ENCODE data around the gene SLC44A2.

- TF ChIP-seq, protein P1, sequence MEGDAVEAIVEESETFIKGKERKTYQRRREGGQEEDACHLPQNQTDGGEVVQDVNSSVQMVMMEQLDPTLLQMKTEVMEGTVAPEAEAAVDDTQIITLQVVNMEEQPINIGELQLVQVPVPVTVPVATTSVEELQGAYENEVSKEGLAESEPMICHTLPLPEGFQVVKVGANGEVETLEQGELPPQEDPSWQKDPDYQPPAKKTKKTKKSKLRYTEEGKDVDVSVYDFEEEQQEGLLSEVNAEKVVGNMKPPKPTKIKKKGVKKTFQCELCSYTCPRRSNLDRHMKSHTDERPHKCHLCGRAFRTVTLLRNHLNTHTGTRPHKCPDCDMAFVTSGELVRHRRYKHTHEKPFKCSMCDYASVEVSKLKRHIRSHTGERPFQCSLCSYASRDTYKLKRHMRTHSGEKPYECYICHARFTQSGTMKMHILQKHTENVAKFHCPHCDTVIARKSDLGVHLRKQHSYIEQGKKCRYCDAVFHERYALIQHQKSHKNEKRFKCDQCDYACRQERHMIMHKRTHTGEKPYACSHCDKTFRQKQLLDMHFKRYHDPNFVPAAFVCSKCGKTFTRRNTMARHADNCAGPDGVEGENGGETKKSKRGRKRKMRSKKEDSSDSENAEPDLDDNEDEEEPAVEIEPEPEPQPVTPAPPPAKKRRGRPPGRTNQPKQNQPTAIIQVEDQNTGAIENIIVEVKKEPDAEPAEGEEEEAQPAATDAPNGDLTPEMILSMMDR (IDR thresholded peaks at IDR 0.05 in 8 of 11, conservative IDR thresholded peaks at IDR 0.05 in 3 of 11) = no peak
- no peak for TF ChIP-seq POLR2AphosphoS5 (IDR thresholded peaks at IDR 0.05)
- no peak for TF ChIP-seq POLR2A (IDR thresholded peaks at IDR 0.05)
Observed at GRCh38 chr19:10660346-10660745, 35.0 kb downstream of the SLC44A2 start.
